GM15510 (cell line): Measurements from ENCODE around the gene N4BP2.

Source experiments
- POLR2A ChIP-seq: IDR thresholded peaks from 3 replicates; pipeline ENCODE4 v1.6.1; 2011; ENCODE audit warnings: borderline replicate concordance; ENCODE audit not compliant: insufficient read length; ENCODE audit errors: extremely low read depth

N4BP2 gene

GRCh38 chr4:40193016-40193571 is 136.4 kb downstream of the N4BP2 start:
- TF ChIP-seq POLR2A: peak; percentile 57

- no peak for TF ChIP-seq POLR2A
Measured at GRCh38 chr4:40193578-40193977, 136.9 kb downstream of the N4BP2 start.

- peak; percentile 40 for TF ChIP-seq POLR2A
Measured at GRCh38 chr4:40194602-40195161, 138.0 kb downstream of the N4BP2 start.

GRCh38 chr4:40195182-40196177 is 138.8 kb downstream of the N4BP2 start:
- TF ChIP-seq POLR2A: no peak

GRCh38 chr4:40196272-40196671 is 139.6 kb downstream of the N4BP2 start:
- no peak for TF ChIP-seq POLR2A

GRCh38 chr4:40196724-40197281 is 140.2 kb downstream of the N4BP2 start, which contains the start of gene RHOH:
TSS of gene RHOH (plus strand) at chr4:40197031. CDS start at chr4:40243387, 46,356 bp downstream.
- peak; percentile 78 for TF ChIP-seq POLR2A

- TF ChIP-seq POLR2A: peak; percentile 35
Measured at GRCh38 chr4:40197879-40198689, 141.4 kb downstream of the N4BP2 start.

GRCh38 chr4:40199179-40199670 is 142.6 kb downstream of the N4BP2 start:
- TF ChIP-seq POLR2A: peak; percentile 18

GRCh38 chr4:40199999-40200874 is 143.6 kb downstream of the N4BP2 start:
- TF ChIP-seq POLR2A: peak; percentile 61

- TF ChIP-seq POLR2A: no peak
Measured at GRCh38 chr4:40200875-40201801, 144.5 kb downstream of the N4BP2 start.

GRCh38 chr4:40201898-40202297 is 145.2 kb downstream of the N4BP2 start:
- TF ChIP-seq POLR2A: no peak

GRCh38 chr4:40202474-40202873 is 145.8 kb downstream of the N4BP2 start:
- TF ChIP-seq POLR2A: no peak

- TF ChIP-seq POLR2A: no peak
Measured at GRCh38 chr4:40204507-40205258, 148.0 kb downstream of the N4BP2 start.
